HepG2 (cell line): ENCODE measurements around the gene UNC5B. TPM values are rescaled to one million over a fixed set of nuclear protein-coding genes. Genes with fewer than 3 reads are reported as not detected.

Experiments
- ATAC-seq: fragments of 200-7000 bp; cut with Tn5 transposase; 3 replicates; pipeline ENCODE4 v1.9.1; 2020; ENCODE audit warnings: mild to moderate bottlenecking, moderate library complexity
- BruUV-seq: library from RNA; stranded (reverse); fragments of 400-500 nt; replicated peaks from 2 replicates; lab custom pipeline; 2021; lab: Mats Ljungman, UMichigan
- CTCF ChIA-PET: fragments of 300-600 bp; formaldehyde crosslinking; extraction: SDS; loops from one replicate; lab custom pipeline; 2021; ENCODE audit warnings: low total read pairs, inconsistent platforms, low intra/inter-chr PET ratio; lab: Yijun Ruan, JAX
- POLR2A ChIA-PET: fragments of 350-600 bp; sonication (Branson Sonifier 250); formaldehyde crosslinking; loops from one replicate; lab custom pipeline; 2020; ENCODE audit warnings: antibody characterized with exemption, inconsistent platforms; lab: Yijun Ruan, JAX
- DNase-seq: peaks from one replicate; pipeline ENCODE4 v3.0.0-alpha.2; 2015; ENCODE audit warnings: low spot score
- FAIRE-seq: peaks from 3 replicates; lab custom pipeline; 2011; peaks lifted over from hg19 to GRCh38; lab: Jason Lieb, UNC
- H2AFZ ChIP-seq: one replicate; pipeline ENCODE4 v1.6.1; 2011; ENCODE audit warnings: low read length, inconsistent platforms
- H3K27ac ChIP-seq: fragments of 300-600 bp; 3 replicates; pipeline ENCODE4 v1.8.0; 2011; ENCODE audit warnings: mixed run types, mild to moderate bottlenecking, mixed read lengths, low read length, inconsistent platforms; ENCODE audit not compliant: insufficient read depth; ENCODE audit errors: extremely low read length
- H3K27me3 ChIP-seq, 2 experiments: fragments of 200-600 bp in 1 of 2; 2 replicates in 1 of 2; 3 replicates in 1 of 2; pipeline versions ENCODE4 v1.6.0 to v1.8.0; 2011; ENCODE audit warnings: low read length in 2 of 2, mild to moderate bottlenecking in 2 of 2, moderate library complexity in 2 of 2, inconsistent platforms in 1 of 2; ENCODE audit not compliant: insufficient read depth in 2 of 2, control insufficient read depth in 1 of 2
- H3K36me3 ChIP-seq, 2 experiments: fragments of 200-600 bp in 1 of 2; replicated peaks in 1 of 2; 2 replicates in 1 of 2; 3 replicates in 1 of 2; pipeline versions ENCODE4 v1.5.1 to v1.8.0; 2011; ENCODE audit warnings: low read length in 2 of 2, inconsistent platforms in 1 of 2; ENCODE audit not compliant: insufficient read depth in 2 of 2, control insufficient read depth in 1 of 2
- H3K4me1 ChIP-seq: 2 replicates; pipeline ENCODE4 v1.5.1; 2012; ENCODE audit warnings: low read length, inconsistent platforms; ENCODE audit not compliant: insufficient read depth
- H3K4me2 ChIP-seq: 2 replicates; pipeline ENCODE4 v1.6.0; 2011; ENCODE audit warnings: low read depth, low read length, inconsistent platforms
- H3K4me3 ChIP-seq, 3 experiments: fragments of 200-600 bp in 1 of 3; sonication (generic), shearing (Covaris generic) in 1 of 3; replicated peaks in 1 of 3; 2 replicates each; pipeline ENCODE4 v1.5.1; 2011 to 2016; ENCODE audit warnings: low read length in 3 of 3, inconsistent platforms in 2 of 3, low read depth in 2 of 3, mild to moderate bottlenecking in 2 of 3, control low read depth in 1 of 3, mixed read lengths in 1 of 3; ENCODE audit not compliant: insufficient read depth in 1 of 3
- H3K79me2 ChIP-seq: one replicate; pipeline ENCODE4 v1.6.1; 2011; ENCODE audit warnings: low read length, inconsistent platforms; ENCODE audit not compliant: insufficient read depth
- H3K9ac ChIP-seq: 2 replicates; pipeline ENCODE4 v1.6.0; 2011; ENCODE audit warnings: mild to moderate bottlenecking, low read depth, low read length, inconsistent platforms; ENCODE audit not compliant: insufficient read depth
- H3K9me3 ChIP-seq: 2 replicates; pipeline ENCODE4 v1.5.1; 2012; ENCODE audit warnings: mild to moderate bottlenecking, low read length
- H4K20me1 ChIP-seq: 2 replicates; pipeline ENCODE4 v1.6.0; 2011; ENCODE audit warnings: inconsistent platforms, mild to moderate bottlenecking, low read length, moderate library complexity; ENCODE audit not compliant: insufficient read depth
- FOSL1 ChIP-seq: sonication (generic); formaldehyde crosslinking; IDR thresholded peaks from 2 replicates; pipeline ENCODE4 v1.9.0; 2021; ENCODE audit warnings: missing genetic modification reagents, borderline replicate concordance
- FOSL2 ChIP-seq: sonication (generic); formaldehyde crosslinking; IDR thresholded peaks from 2 replicates; pipeline ENCODE4 v1.4.0; 2020; ENCODE audit warnings: missing genetic modification reagents
- FOXC1 ChIP-seq: sonication (generic); formaldehyde crosslinking; IDR thresholded peaks from 2 replicates; pipeline ENCODE4 v1.8.0; 2022; ENCODE audit warnings: mild to moderate bottlenecking, missing genetic modification reagents, borderline replicate concordance
- GATAD2A ChIP-seq: IDR thresholded peaks from 2 replicates; pipeline ENCODE4 v1.6.1; 2016
- HOXA5 ChIP-seq: sonication (generic); formaldehyde crosslinking; IDR thresholded peaks from 2 replicates; pipeline ENCODE4 v1.4.0; 2020; ENCODE audit warnings: missing genetic modification reagents
- KMT2B ChIP-seq: IDR thresholded peaks from 2 replicates; pipeline ENCODE4 v1.6.1; 2016; ENCODE audit warnings: missing genetic modification reagents, missing compliant biosample characterization
- MTA3 ChIP-seq: sonication (generic); formaldehyde crosslinking; IDR thresholded peaks from 2 replicates; pipeline ENCODE4 v1.4.0; 2020; ENCODE audit warnings: missing genetic modification reagents
- RAD21 ChIP-seq: fragments of 450-650 bp; formaldehyde crosslinking; IDR thresholded peaks from 2 replicates; pipeline ENCODE4 v1.5.0; 2020; ENCODE audit warnings: mild to moderate bottlenecking
- RBM22 ChIP-seq: fragments of 200-400 bp; formaldehyde crosslinking; optimal IDR thresholded peaks from 2 replicates; pipeline ENCODE3; 2017; ENCODE audit warnings: mild to moderate bottlenecking, low read length, moderate library complexity
- RFX5 ChIP-seq: IDR thresholded peaks from 2 replicates; pipeline ENCODE4 v1.6.1; 2011; ENCODE audit warnings: low read depth, low read length, improper control_type of control experiment
- SALL1 ChIP-seq: sonication (generic); formaldehyde crosslinking; IDR thresholded peaks from 2 replicates; pipeline ENCODE4 v1.8.0; 2022; ENCODE audit warnings: mild to moderate bottlenecking, missing genetic modification reagents
- SMC3 ChIP-seq: IDR thresholded peaks from 2 replicates; pipeline ENCODE4 v1.6.1; 2011; ENCODE audit warnings: low read length, improper control_type of control experiment
- TBX3 ChIP-seq: fragments of 450-650 bp; IDR thresholded peaks from 2 replicates; pipeline ENCODE4 v1.6.1; 2017; ENCODE audit warnings: antibody characterized with exemption, mild to moderate bottlenecking, inconsistent platforms, borderline replicate concordance
- ZNF143 ChIP-seq: sonication (generic); formaldehyde crosslinking; IDR thresholded peaks from 2 replicates; pipeline ENCODE4 v1.4.0; 2020; ENCODE audit warnings: missing genetic modification reagents
- ZNF652 ChIP-seq: IDR thresholded peaks from 2 replicates; pipeline ENCODE4 v1.6.1; 2016; ENCODE audit warnings: low read depth, borderline replicate concordance
- WGBS: methylation state at CpG from one replicate; pipeline ENCODE4 v1.1.6; 2017; ENCODE audit warnings: low lambda C conversion rate; 5-methylcytosine and 5-hydroxymethylcytosine counted together
- in situ Hi-C: cut with HindIII; loops from 2 replicates; pipeline ENCODE4 v1.10.0; 2017; ENCODE audit warnings: low pct_unique_long_range_greater_than_20kb; ENCODE audit not compliant: extremely low pct_ligation_motif_present
- intact Hi-C: fragments of 100-400 bp; cut with micrococcal nuclease; formaldehyde crosslinking; loops from one replicate; pipeline ENCODE4 v1.10.0; 2022; ENCODE audit not compliant: unreplicated experiment
- polyA plus RNA-seq, 8 experiments: library from polyadenylated mRNA; depleted of rRNA in 3 of 8; stranded (reverse) in 7 of 8; unstranded in 1 of 8; fragments of >200 nt; fragmentation: Illumina TruSeq in 4 of 8; extraction: Trizol in 4 of 8; gene quantifications; 2 replicates each; pipeline versions ENCODE4 v1.2.1 to v1.2.3, GENCODE V29; 2011 to 2016; ENCODE audit warnings: low read depth in 4 of 8, missing spikeins in 1 of 8, mixed read lengths in 1 of 8; ENCODE audit not compliant: insufficient read depth in 1 of 8
- total RNA-seq, 5 experiments: library from RNA; depleted of rRNA; stranded (reverse); fragments of >200 nt; fragmentation: Illumina TruSeq; extraction: Trizol; gene quantifications; 2 replicates each; pipeline ENCODE4 v1.2.3, GENCODE V29; 2016; ENCODE audit warnings: low read depth in 1 of 5
- TF ChIP-seq, protein P1 (sequence below): IDR thresholded peaks from 2 replicates; pipeline ENCODE4 v1.6.1; 2012; ENCODE audit warnings: inconsistent platforms
- TF ChIP-seq, protein P2 (sequence below): sonication (generic); formaldehyde crosslinking; IDR thresholded peaks from 2 replicates; pipeline ENCODE4 v1.8.1; 2023; ENCODE audit warnings: mild to moderate bottlenecking, missing genetic modification reagents
- TF ChIP-seq, protein P3 (sequence below): sonication (generic); formaldehyde crosslinking; IDR thresholded peaks from 2 replicates; pipeline ENCODE4 v1.4.0; 2020; ENCODE audit warnings: missing genetic modification reagents
- TF ChIP-seq, protein P4 (sequence below): IDR thresholded peaks from 2 replicates; pipeline ENCODE4 v1.6.1; 2016; ENCODE audit warnings: missing compliant biosample characterization, missing genetic modification reagents, borderline replicate concordance

Gene UNC5B
- total and polyA plus RNA-seq, 2 of the 13 experiments (the other 11 are each of a cell fraction or from before 2014, with no cell fraction given), result 0.07 TPM

DNA sequence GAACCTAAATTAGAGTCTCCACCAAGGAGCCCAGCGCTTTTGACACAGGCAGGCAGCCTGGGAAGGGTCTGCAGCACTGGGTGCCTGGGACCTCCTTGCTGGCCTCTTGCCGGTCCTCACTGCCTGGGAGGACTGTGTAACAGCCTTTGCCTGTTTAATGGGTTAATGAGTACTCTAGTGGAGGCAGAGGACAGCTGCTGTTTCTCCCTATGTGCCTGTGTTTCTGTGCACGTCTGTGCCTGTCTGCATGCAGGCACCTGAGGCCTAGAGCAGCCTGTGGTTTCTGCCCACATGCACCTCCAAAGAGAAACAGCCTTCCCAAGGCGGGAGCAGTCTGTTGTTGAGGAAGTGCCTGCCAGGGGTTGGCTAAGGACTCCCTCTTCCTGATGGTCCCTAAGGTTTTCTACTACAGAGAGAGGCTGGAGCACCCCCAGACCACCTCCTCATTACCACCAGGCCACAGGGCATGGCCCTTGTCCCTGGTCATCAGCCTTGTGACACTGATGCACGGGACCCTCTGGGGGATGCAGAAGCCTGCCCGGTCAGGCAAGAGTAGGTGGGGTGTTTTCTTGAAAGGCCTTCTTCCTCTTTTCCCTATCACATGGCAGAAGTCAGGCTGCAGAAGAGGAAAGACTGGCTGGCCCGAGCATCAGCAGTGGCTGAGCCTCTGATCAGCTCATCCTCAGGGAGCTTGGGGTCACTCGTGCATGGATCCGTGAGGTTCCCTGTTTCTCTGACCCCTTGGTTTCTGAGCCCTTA lies 120.9 kb downstream of the UNC5B start (continued):
- no peak for TF ChIP-seq KMT2B
- no peak for TF ChIP-seq RBM22
- peak; percentile 88 for TF ChIP-seq ZNF652 (CRISPR knock-in tag)
- no peak for TF ChIP-seq MTA3
- no peak for TF ChIP-seq FOXC1 (CRISPR knock-in tag)
- TF ChIP-seq RFX5, result no peak
- TF ChIP-seq, protein P1, sequence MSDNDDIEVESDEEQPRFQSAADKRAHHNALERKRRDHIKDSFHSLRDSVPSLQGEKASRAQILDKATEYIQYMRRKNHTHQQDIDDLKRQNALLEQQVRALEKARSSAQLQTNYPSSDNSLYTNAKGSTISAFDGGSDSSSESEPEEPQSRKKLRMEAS, result peak; percentile 23; the same call in 1 of the 2 replicates
- TF ChIP-seq, all 625 proteins: peak for 16

DNA sequence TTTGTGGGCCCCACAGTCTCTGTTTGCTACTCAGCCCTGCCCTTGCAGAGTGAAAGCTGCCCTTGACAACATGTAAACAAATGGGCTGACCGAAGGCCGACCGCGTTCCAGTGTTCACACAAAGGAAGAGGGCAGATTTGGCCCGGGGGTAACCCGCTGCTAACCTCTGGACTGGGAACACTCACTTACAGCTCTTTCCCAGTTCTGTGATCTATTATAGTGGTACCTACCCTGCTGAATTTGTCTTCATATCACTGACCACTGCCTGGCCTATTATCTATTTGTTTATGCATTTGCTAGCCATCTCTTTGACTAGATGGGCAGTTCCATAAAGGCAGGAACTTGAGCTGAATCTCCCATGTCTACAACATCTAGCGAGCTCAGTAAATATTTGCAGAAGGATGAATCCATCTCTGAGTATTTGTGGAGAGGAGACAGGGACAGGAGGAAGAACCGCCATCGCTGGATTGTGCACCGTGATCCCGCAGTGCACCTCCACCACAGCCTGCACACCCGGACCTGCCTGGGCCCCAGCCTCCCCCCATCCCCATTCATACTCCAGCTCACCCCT lies 121.9 kb downstream of the UNC5B start:
- in situ Hi-C loops (loop anchor here (25.0 kb wide), 1 partner anchor 703 kb away; no protein-coding TSS in a partner anchor), intact Hi-C loops (loop anchor here (1.0 to 2.0 kb wide), 3 partner anchors 14 to 42 kb away; partner anchors contain the start of gene SLC29A3)
- H3K27me3 ChIP-seq, result no peaks in the 10 kb centered on the region
- BruUV-seq, result TSS peak; percentile 16
- H3K36me3 ChIP-seq, result peaks cover 2 to 18% of the 10 kb centered on the region in 2 experiments
- peak overlapping the region; percentile 67 for H3K9ac ChIP-seq
- ChIA-PET CTCF (no interaction called here), POLR2A (interaction anchor here (0.8 to 16.7 kb wide), 12 partner anchors 9 to 517 kb away, joined by 3 to 210 read pairs (median 6); partner anchors contain the start of genes PSAP and SLC29A3)
- peak; percentile 75 for FAIRE-seq
- H4K20me1 ChIP-seq, result no peaks in the 10 kb centered on the region
- ATAC-seq, result peak; percentile 93
- H3K4me3 ChIP-seq, result peak overlapping the region in 2 of 3 experiments; percentile 23 to 51; a peak in 3 of 6 replicates
- H3K79me2 ChIP-seq, result peaks cover 17% of the 10 kb centered on the region
- peak overlapping the region; percentile 92 for H3K27ac ChIP-seq
- H3K4me1 ChIP-seq, result peaks cover 96% of the 10 kb centered on the region
- no peak overlapping the region for H2AFZ ChIP-seq
- no peaks in the 10 kb centered on the region for H3K9me3 ChIP-seq
- peak; percentile 90 for DNase-seq
- 2% methylated on average over 7 of the region's 12 CpGs for WGBS
- H3K4me2 ChIP-seq, result peak overlapping the region; percentile 82
- TF ChIP-seq, protein P2, sequence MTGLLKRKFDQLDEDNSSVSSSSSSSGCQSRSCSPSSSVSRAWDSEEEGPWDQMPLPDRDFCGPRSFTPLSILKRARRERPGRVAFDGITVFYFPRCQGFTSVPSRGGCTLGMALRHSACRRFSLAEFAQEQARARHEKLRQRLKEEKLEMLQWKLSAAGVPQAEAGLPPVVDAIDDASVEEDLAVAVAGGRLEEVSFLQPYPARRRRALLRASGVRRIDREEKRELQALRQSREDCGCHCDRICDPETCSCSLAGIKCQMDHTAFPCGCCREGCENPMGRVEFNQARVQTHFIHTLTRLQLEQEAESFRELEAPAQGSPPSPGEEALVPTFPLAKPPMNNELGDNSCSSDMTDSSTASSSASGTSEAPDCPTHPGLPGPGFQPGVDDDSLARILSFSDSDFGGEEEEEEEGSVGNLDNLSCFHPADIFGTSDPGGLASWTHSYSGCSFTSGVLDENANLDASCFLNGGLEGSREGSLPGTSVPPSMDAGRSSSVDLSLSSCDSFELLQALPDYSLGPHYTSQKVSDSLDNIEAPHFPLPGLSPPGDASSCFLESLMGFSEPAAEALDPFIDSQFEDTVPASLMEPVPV (CRISPR knock-in tag), result no peak
- no peak; the same call in 1 of the 2 replicates for TF ChIP-seq HOXA5 (CRISPR knock-in tag)
- TF ChIP-seq FOSL1 (CRISPR knock-in tag), result no peak
- TF ChIP-seq, protein P3, sequence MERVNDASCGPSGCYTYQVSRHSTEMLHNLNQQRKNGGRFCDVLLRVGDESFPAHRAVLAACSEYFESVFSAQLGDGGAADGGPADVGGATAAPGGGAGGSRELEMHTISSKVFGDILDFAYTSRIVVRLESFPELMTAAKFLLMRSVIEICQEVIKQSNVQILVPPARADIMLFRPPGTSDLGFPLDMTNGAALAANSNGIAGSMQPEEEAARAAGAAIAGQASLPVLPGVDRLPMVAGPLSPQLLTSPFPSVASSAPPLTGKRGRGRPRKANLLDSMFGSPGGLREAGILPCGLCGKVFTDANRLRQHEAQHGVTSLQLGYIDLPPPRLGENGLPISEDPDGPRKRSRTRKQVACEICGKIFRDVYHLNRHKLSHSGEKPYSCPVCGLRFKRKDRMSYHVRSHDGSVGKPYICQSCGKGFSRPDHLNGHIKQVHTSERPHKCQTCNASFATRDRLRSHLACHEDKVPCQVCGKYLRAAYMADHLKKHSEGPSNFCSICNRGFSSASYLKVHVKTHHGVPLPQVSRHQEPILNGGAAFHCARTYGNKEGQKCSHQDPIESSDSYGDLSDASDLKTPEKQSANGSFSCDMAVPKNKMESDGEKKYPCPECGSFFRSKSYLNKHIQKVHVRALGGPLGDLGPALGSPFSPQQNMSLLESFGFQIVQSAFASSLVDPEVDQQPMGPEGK (CRISPR knock-in tag), result peak; percentile 81
- TF ChIP-seq TBX3, result no peak
- TF ChIP-seq ZNF143 (CRISPR knock-in tag), result peak; percentile 42; the same call in 1 of the 2 replicates
- peak; percentile 6; the same call in 1 of the 2 replicates for TF ChIP-seq SMC3
- TF ChIP-seq, protein P4, sequence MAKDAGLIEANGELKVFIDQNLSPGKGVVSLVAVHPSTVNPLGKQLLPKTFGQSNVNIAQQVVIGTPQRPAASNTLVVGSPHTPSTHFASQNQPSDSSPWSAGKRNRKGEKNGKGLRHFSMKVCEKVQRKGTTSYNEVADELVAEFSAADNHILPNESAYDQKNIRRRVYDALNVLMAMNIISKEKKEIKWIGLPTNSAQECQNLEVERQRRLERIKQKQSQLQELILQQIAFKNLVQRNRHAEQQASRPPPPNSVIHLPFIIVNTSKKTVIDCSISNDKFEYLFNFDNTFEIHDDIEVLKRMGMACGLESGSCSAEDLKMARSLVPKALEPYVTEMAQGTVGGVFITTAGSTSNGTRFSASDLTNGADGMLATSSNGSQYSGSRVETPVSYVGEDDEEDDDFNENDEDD (CRISPR knock-in tag), result 0 out of 2 replicates have a peak, but pooled peaks have one; percentile 2
- TF ChIP-seq SALL1 (CRISPR knock-in tag), result peak; percentile 86
- peak; percentile 65 for TF ChIP-seq GATAD2A
- peak; percentile 80 for TF ChIP-seq FOSL2 (CRISPR knock-in tag)
- TF ChIP-seq RAD21 (CRISPR knock-in tag), result peak; percentile 15; the same call in 1 of the 2 replicates
